HEK293 (cell line): ENCODE results near the gene SS18.

Experiments
- CTCF ChIA-PET: fragments of 350-600 bp; formaldehyde crosslinking; extraction: SDS; loops from one replicate; lab custom pipeline; 2021; ENCODE audit warnings: antibody characterized with exemption; lab: Yijun Ruan, JAX
- POLR2A ChIA-PET: fragments of 300-600 bp; formaldehyde crosslinking; extraction: SDS; loops from one replicate; lab custom pipeline; 2020; ENCODE audit warnings: antibody characterized with exemption, inconsistent platforms; lab: Yijun Ruan, JAX
- H3K27ac ChIP-seq: fragments of 200-500 bp; sonication (Bioruptor generic); 2 replicates; pipeline ENCODE4 v1.5.1; 2014; ENCODE audit warnings: low read depth, low read length, control low read depth, inconsistent platforms; ENCODE audit errors: extremely low read depth
- H3K36me3 ChIP-seq, 2 experiments: fragments of 200-500 bp in 1 of 2; sonication (Bioruptor generic) in 1 of 2; 1 replicate in 1 of 2; 2 replicates in 1 of 2; pipeline ENCODE4 v1.5.1; 2014 to 2017; ENCODE audit warnings: inconsistent platforms in 2 of 2, low read length in 2 of 2; ENCODE audit not compliant: control insufficient read depth in 2 of 2, insufficient read depth in 1 of 2
- H3K4me1 ChIP-seq: fragments of 200-500 bp; sonication (Bioruptor generic); 2 replicates; pipeline ENCODE4 v1.5.1; 2014; ENCODE audit warnings: mild to moderate bottlenecking, low read length, inconsistent platforms; ENCODE audit not compliant: control insufficient read depth, insufficient read depth
- H3K4me3 ChIP-seq: 2 replicates; pipeline ENCODE4 v1.5.1; 2011; ENCODE audit warnings: low read depth, mild to moderate bottlenecking, control low read depth, low read length, moderate library complexity
- H3K9me3 ChIP-seq: fragments of 200-500 bp; sonication (Bioruptor generic); 2 replicates; pipeline ENCODE4 v1.5.1; 2014; ENCODE audit warnings: low read depth, low read length, inconsistent platforms; ENCODE audit not compliant: control insufficient read depth, insufficient read depth
- HOXA7 ChIP-seq: sonication (generic); formaldehyde crosslinking; IDR thresholded peaks from 2 replicates; pipeline ENCODE4 v1.8.1; 2022; ENCODE audit warnings: missing genetic modification reagents, borderline replicate concordance
- KLF10 ChIP-seq: fragments of 450-650 bp; IDR thresholded peaks from 2 replicates; pipeline ENCODE4 v1.5.1; 2018; ENCODE audit warnings: missing biosample characterization, mild to moderate bottlenecking, missing genetic modification characterization
- KLF9 ChIP-seq: fragments of 450-650 bp; formaldehyde crosslinking; IDR thresholded peaks from 2 replicates; pipeline ENCODE4 v1.5.1; 2016; ENCODE audit warnings: missing biosample characterization, missing genetic modification characterization, low read depth
- PATZ1 ChIP-seq: fragments of 450-650 bp; formaldehyde crosslinking; IDR thresholded peaks from 2 replicates; pipeline ENCODE4 v1.5.1; 2016; ENCODE audit warnings: missing biosample characterization, missing genetic modification characterization
- SP7 ChIP-seq: fragments of 450-650 bp; formaldehyde crosslinking; IDR thresholded peaks from 2 replicates; pipeline ENCODE4 v1.5.1; 2016; ENCODE audit warnings: missing biosample characterization, missing genetic modification characterization
- ZFP41 ChIP-seq: fragments of 450-650 bp; formaldehyde crosslinking; IDR thresholded peaks from 2 replicates; pipeline ENCODE4 v1.5.1; 2016; ENCODE audit warnings: missing biosample characterization, missing genetic modification characterization, borderline replicate concordance
- ZNF140 ChIP-seq: fragments of 450-650 bp; formaldehyde crosslinking; IDR thresholded peaks from 2 replicates; pipeline ENCODE4 v1.5.1; 2016; ENCODE audit warnings: missing biosample characterization, missing genetic modification characterization
- ZNF174 ChIP-seq: fragments of 450-650 bp; formaldehyde crosslinking; IDR thresholded peaks from 2 replicates; pipeline ENCODE4 v1.5.0; 2017; ENCODE audit warnings: missing biosample characterization, mild to moderate bottlenecking, missing genetic modification characterization
- ZNF214 ChIP-seq: fragments of 450-650 bp; formaldehyde crosslinking; IDR thresholded peaks from 2 replicates; pipeline ENCODE4 v1.5.1; 2017; ENCODE audit warnings: missing biosample characterization, mild to moderate bottlenecking, missing genetic modification characterization, borderline replicate concordance
- ZNF274 ChIP-seq, 2 experiments: fragments of 200-500 bp in 1 of 2; fragments of 450-650 bp in 1 of 2; sonication (Bioruptor generic) in 1 of 2; formaldehyde crosslinking in 1 of 2; IDR thresholded peaks; 2 replicates each; pipeline versions ENCODE4 v1.5.1 to v1.6.1; 2014 to 2016; ENCODE audit warnings: borderline replicate concordance in 1 of 2, inconsistent platforms in 1 of 2, low read length in 1 of 2, missing biosample characterization in 1 of 2, missing genetic modification characterization in 1 of 2
- ZNF324 ChIP-seq: fragments of 450-650 bp; formaldehyde crosslinking; IDR thresholded peaks from 2 replicates; pipeline ENCODE4 v1.5.1; 2016; ENCODE audit warnings: missing biosample characterization, missing genetic modification characterization
- ZNF426 ChIP-seq: fragments of 450-650 bp; formaldehyde crosslinking; IDR thresholded peaks from 2 replicates; pipeline ENCODE4 v1.5.1; 2017; ENCODE audit warnings: missing biosample characterization, missing genetic modification characterization, mild to moderate bottlenecking, inconsistent platforms, moderate library complexity
- ZNF488 ChIP-seq: fragments of 450-650 bp; formaldehyde crosslinking; IDR thresholded peaks from 2 replicates; pipeline ENCODE4 v1.5.1; 2016; ENCODE audit warnings: missing biosample characterization, missing genetic modification characterization
- ZNF561 ChIP-seq: fragments of 450-650 bp; IDR thresholded peaks from 2 replicates; pipeline ENCODE4 v1.5.1; 2018; ENCODE audit warnings: missing biosample characterization, missing genetic modification characterization, borderline replicate concordance
- ZNF571 ChIP-seq: fragments of 450-650 bp; formaldehyde crosslinking; IDR thresholded peaks from 2 replicates; pipeline ENCODE4 v1.5.0; 2017; ENCODE audit warnings: missing biosample characterization, missing genetic modification characterization
- ZNF621 ChIP-seq: fragments of 450-650 bp; formaldehyde crosslinking; IDR thresholded peaks from 2 replicates; pipeline ENCODE4 v1.5.1; 2017; ENCODE audit warnings: missing biosample characterization, missing genetic modification characterization
- ZNF624 ChIP-seq: fragments of 450-650 bp; formaldehyde crosslinking; IDR thresholded peaks from 2 replicates; pipeline ENCODE4 v1.5.1; 2017; ENCODE audit warnings: missing biosample characterization, missing genetic modification characterization
- ZNF626 ChIP-seq: fragments of 450-650 bp; sonication (Bioruptor Pico); formaldehyde crosslinking; IDR thresholded peaks from 2 replicates; pipeline ENCODE4 v1.5.1; 2018; ENCODE audit warnings: missing biosample characterization, missing genetic modification characterization, inconsistent platforms
- ZNF639 ChIP-seq: fragments of 450-650 bp; formaldehyde crosslinking; IDR thresholded peaks from 2 replicates; pipeline ENCODE4 v1.5.1; 2016; ENCODE audit warnings: missing biosample characterization, missing genetic modification characterization
- ZNF701 ChIP-seq: fragments of 450-650 bp; formaldehyde crosslinking; IDR thresholded peaks from 2 replicates; pipeline ENCODE4 v1.5.1; 2016; ENCODE audit warnings: missing biosample characterization, missing genetic modification characterization
- ZNF830 ChIP-seq: fragments of 450-650 bp; IDR thresholded peaks from 2 replicates; pipeline ENCODE4 v1.5.0; 2018; ENCODE audit warnings: missing biosample characterization, missing genetic modification characterization, low read depth, mild to moderate bottlenecking, moderate library complexity
- ZSCAN4 ChIP-seq: fragments of 450-650 bp; formaldehyde crosslinking; IDR thresholded peaks from 2 replicates; pipeline ENCODE4 v1.5.1; 2017; ENCODE audit warnings: missing biosample characterization, missing genetic modification characterization
- TF ChIP-seq, protein P1 (sequence below): fragments of 450-650 bp; formaldehyde crosslinking; IDR thresholded peaks from 2 replicates; pipeline ENCODE4 v1.5.1; 2016; ENCODE audit warnings: missing biosample characterization, missing genetic modification characterization
- TF ChIP-seq, protein P2 (sequence below): fragments of 450-650 bp; IDR thresholded peaks from 2 replicates; pipeline ENCODE4 v1.5.1; 2018; ENCODE audit warnings: missing biosample characterization, mild to moderate bottlenecking, missing genetic modification characterization
- TF ChIP-seq, protein P3 (sequence below): fragments of 450-650 bp; formaldehyde crosslinking; IDR thresholded peaks from 2 replicates; pipeline ENCODE4 v1.5.1; 2017; ENCODE audit warnings: missing biosample characterization, missing genetic modification characterization

Gene SS18

GRCh38 chr18:25990473-25990872 lies 99.9 kb downstream of the SS18 start:
- Histone ChIP-seq H3K4me3 (no peak overlapping the region), H3K4me1 (no peaks in the 10 kb centered on the region), H3K36me3 (no peaks in the 10 kb centered on the region)
- POLR2A ChIA-PET, result no interaction called here
- TF ChIP-seq ZNF174 (tag by site-specific recombination) (no peak), ZNF140 (no peak), ZNF561 (tag by site-specific recombination) (no peak), ZSCAN4 (tag by site-specific recombination) (no peak), SP7 (no peak), ZNF571 (tag by site-specific recombination) (no peak), HOXA7 (CRISPR knock-in tag) (no peak), ZNF830 (no peak)
- TF ChIP-seq, all 188 proteins: peak for 0
- CTCF ChIA-PET, result no interaction called here
- Histone ChIP-seq H3K27ac (no peak overlapping the region), H3K9me3 (no peaks in the 10 kb centered on the region)

- TF ChIP-seq ZNF626 (tag by site-specific recombination), result no peak
- no peak for TF ChIP-seq ZNF174 (tag by site-specific recombination)
- no peak for TF ChIP-seq ZNF624
- no peak for TF ChIP-seq ZNF701 (tag by site-specific recombination)
- TF ChIP-seq ZFP41 (tag by site-specific recombination), result no peak
- TF ChIP-seq, protein P1, sequence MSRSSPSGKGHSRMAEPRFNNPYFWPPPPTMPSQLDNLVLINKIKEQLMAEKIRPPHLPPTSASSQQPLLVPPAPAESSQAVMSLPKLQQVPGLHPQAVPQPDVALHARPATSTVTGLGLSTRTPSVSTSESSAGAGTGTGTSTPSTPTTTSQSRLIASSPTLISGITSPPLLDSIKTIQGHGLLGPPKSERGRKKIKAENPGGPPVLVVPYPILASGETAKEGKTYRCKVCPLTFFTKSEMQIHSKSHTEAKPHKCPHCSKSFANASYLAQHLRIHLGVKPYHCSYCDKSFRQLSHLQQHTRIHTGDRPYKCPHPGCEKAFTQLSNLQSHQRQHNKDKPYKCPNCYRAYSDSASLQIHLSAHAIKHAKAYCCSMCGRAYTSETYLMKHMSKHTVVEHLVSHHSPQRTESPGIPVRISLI, result no peak
- TF ChIP-seq, protein P2, sequence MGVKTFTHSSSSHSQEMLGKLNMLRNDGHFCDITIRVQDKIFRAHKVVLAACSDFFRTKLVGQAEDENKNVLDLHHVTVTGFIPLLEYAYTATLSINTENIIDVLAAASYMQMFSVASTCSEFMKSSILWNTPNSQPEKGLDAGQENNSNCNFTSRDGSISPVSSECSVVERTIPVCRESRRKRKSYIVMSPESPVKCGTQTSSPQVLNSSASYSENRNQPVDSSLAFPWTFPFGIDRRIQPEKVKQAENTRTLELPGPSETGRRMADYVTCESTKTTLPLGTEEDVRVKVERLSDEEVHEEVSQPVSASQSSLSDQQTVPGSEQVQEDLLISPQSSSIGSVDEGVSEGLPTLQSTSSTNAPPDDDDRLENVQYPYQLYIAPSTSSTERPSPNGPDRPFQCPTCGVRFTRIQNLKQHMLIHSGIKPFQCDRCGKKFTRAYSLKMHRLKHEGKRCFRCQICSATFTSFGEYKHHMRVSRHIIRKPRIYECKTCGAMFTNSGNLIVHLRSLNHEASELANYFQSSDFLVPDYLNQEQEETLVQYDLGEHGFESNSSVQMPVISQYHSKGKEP, result no peak
- no peak for TF ChIP-seq ZNF621 (tag by site-specific recombination)
- TF ChIP-seq PATZ1, result no peak
- TF ChIP-seq ZNF488 (tag by site-specific recombination), result no peak
- no peak for TF ChIP-seq ZNF324
- no peak for TF ChIP-seq ZNF214 (tag by site-specific recombination)
- TF ChIP-seq ZNF274 (IDR thresholded peaks at IDR 0.05; ENCODE audit: low read length), result no peak
- TF ChIP-seq ZNF274 (tag by site-specific recombination; IDR thresholded peaks at IDR 0.05; ENCODE audit: borderline replicate concordance), result no peak
- TF ChIP-seq KLF10 (tag by site-specific recombination), result no peak
- TF ChIP-seq KLF9 (tag by site-specific recombination), result no peak
- no peak for TF ChIP-seq ZNF426 (tag by site-specific recombination)
- TF ChIP-seq, protein P3, sequence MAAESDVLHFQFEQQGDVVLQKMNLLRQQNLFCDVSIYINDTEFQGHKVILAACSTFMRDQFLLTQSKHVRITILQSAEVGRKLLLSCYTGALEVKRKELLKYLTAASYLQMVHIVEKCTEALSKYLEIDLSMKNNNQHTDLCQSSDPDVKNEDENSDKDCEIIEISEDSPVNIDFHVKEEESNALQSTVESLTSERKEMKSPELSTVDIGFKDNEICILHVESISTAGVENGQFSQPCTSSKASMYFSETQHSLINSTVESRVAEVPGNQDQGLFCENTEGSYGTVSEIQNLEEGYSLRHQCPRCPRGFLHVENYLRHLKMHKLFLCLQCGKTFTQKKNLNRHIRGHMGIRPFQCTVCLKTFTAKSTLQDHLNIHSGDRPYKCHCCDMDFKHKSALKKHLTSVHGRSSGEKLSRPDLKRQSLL (tag by site-specific recombination), result no peak
- TF ChIP-seq ZNF639 (tag by site-specific recombination), result no peak
- TF ChIP-seq, all 188 proteins: peak for 0
- ChIA-PET POLR2A (interaction anchor here (0.7 kb wide), 1 partner anchor 18 kb away, joined by 6 read pairs; no protein-coding TSS in a partner anchor), CTCF (no interaction called here)
- Histone ChIP-seq H3K9me3 (no peaks in the 10 kb centered on the region), H3K4me1 (no peaks in the 10 kb centered on the region), H3K4me3 (no peak overlapping the region), H3K36me3 (no peaks in the 10 kb centered on the region), H3K27ac (no peak overlapping the region)
Measured at GRCh38 chr18:25985707-25986394, 104.6 kb downstream of the SS18 start.
